Endothelial cell of umbilical vein (primary cell): ENCODE measurements around the gene CLDN22. TPM values are rescaled to one million over a fixed set of nuclear protein-coding genes. Genes with fewer than 3 reads are reported as not detected.

Experiments
- BruUV-seq: library from RNA; stranded (reverse); fragments of 400-500 nt; replicated peaks from 2 replicates; lab custom pipeline; 2021; lab: Mats Ljungman, UMichigan
- CTCF ChIA-PET: fragments of 300-600, 350-600 bp; sonication (Branson Sonifier 250); formaldehyde crosslinking; loops from one replicate; lab custom pipeline; 2021; ENCODE audit warnings: antibody characterized with exemption, inconsistent platforms; lab: Charles Lee
- POLR2A ChIA-PET: fragments of 300-600, 350-600 bp; sonication (Branson Sonifier 250); formaldehyde crosslinking; loops from one replicate; lab custom pipeline; 2021; ENCODE audit warnings: antibody characterized with exemption, inconsistent platforms; lab: Charles Lee
- DNase-seq: peaks from one replicate; pipeline ENCODE4 v3.0.0-alpha.2; 2011; ENCODE audit warnings: low read depth, low spot score
- FAIRE-seq: peaks from 2 replicates; lab custom pipeline; 2011; peaks lifted over from hg19 to GRCh38; lab: Jason Lieb, UNC
- H2AFZ ChIP-seq: 2 replicates; pipeline ENCODE4 v1.6.0; 2012; ENCODE audit warnings: low read depth, low read length, control low read depth, inconsistent platforms
- H3K27ac ChIP-seq: 2 replicates; pipeline ENCODE4 v1.5.1; 2011; ENCODE audit warnings: low read depth, mild to moderate bottlenecking, control low read depth, low read length, moderate library complexity; ENCODE audit not compliant: insufficient read depth
- H3K27me3 ChIP-seq, 2 experiments: 2 replicates each; pipeline versions ENCODE4 v1.6.0 to v1.6.1; 2011; ENCODE audit warnings: low read length in 2 of 2, mixed read lengths in 1 of 2; ENCODE audit not compliant: control insufficient read depth in 2 of 2, insufficient read depth in 2 of 2
- H3K36me3 ChIP-seq, 2 experiments: 2 replicates in 1 of 2; 3 replicates in 1 of 2; pipeline ENCODE4 v1.5.1; 2011; ENCODE audit warnings: low read length in 2 of 2, mild to moderate bottlenecking in 1 of 2, moderate library complexity in 1 of 2; ENCODE audit not compliant: control insufficient read depth in 2 of 2, insufficient read depth in 2 of 2; ENCODE audit errors: extremely low read depth in 1 of 2
- H3K4me1 ChIP-seq: 3 replicates; pipeline ENCODE4 v1.5.1; 2011; ENCODE audit warnings: mild to moderate bottlenecking, low read length; ENCODE audit not compliant: control insufficient read depth, insufficient read depth; ENCODE audit errors: extremely low read depth
- H3K4me2 ChIP-seq: 2 replicates; pipeline ENCODE4 v1.6.1; 2011; ENCODE audit warnings: low read length, control low read depth, mixed read lengths; ENCODE audit not compliant: insufficient read depth
- H3K4me3 ChIP-seq, 3 experiments: fragments of 200-600 bp in 1 of 3; sonication (generic), shearing (Covaris generic) in 1 of 3; replicated peaks in 1 of 3; 2 replicates each; pipeline ENCODE4 v1.5.1; 2011 to 2016; ENCODE audit warnings: control low read depth in 3 of 3, low read length in 3 of 3, mild to moderate bottlenecking in 2 of 3, inconsistent platforms in 1 of 3, low read depth in 1 of 3, moderate library complexity in 1 of 3; ENCODE audit not compliant: insufficient read depth in 1 of 3
- H3K79me2 ChIP-seq: 2 replicates; pipeline ENCODE4 v1.6.0; 2012; ENCODE audit warnings: low read length, inconsistent platforms; ENCODE audit not compliant: control insufficient read depth, insufficient read depth
- H3K9ac ChIP-seq: replicated peaks from 2 replicates; pipeline ENCODE3; 2011; ENCODE audit warnings: low read length, control low read depth; ENCODE audit not compliant: insufficient read depth; ENCODE audit errors: extremely low read depth
- H3K9me1 ChIP-seq: replicated peaks from 3 replicates; pipeline ENCODE4 v1.6.0; 2011; ENCODE audit warnings: mild to moderate bottlenecking, low read length; ENCODE audit not compliant: control insufficient read depth, insufficient read depth; ENCODE audit errors: extremely low read depth
- H3K9me3 ChIP-seq: replicated peaks from 2 replicates; pipeline ENCODE4 v1.5.1; 2012; ENCODE audit warnings: low read length, inconsistent platforms; ENCODE audit not compliant: control insufficient read depth, insufficient read depth
- H4K20me1 ChIP-seq: replicated peaks from 2 replicates; pipeline ENCODE3; 2011; ENCODE audit warnings: mild to moderate bottlenecking, low read length; ENCODE audit not compliant: control insufficient read depth, insufficient read depth; ENCODE audit errors: extremely low read depth
- EZH2 ChIP-seq: IDR thresholded peaks from 2 replicates; pipeline ENCODE4 v1.6.1; 2012; ENCODE audit warnings: borderline replicate concordance, low read depth, mild to moderate bottlenecking, moderate library complexity, low read length, inconsistent platforms; ENCODE audit not compliant: severe bottlenecking
- FOS ChIP-seq: IDR thresholded peaks from 2 replicates; pipeline ENCODE4 v1.6.1; 2011; ENCODE audit warnings: mild to moderate bottlenecking, low read length, moderate library complexity, borderline replicate concordance; ENCODE audit not compliant: insufficient read depth
- GATA2 ChIP-seq: IDR thresholded peaks from 2 replicates; pipeline ENCODE4 v1.7.0; 2011; ENCODE audit warnings: low read depth, mild to moderate bottlenecking, moderate library complexity, mixed read lengths, low read length; ENCODE audit not compliant: insufficient read length, insufficient read depth
- JUN ChIP-seq: IDR thresholded peaks from 2 replicates; pipeline ENCODE4 v1.6.1; 2011; ENCODE audit warnings: borderline replicate concordance, low read depth; ENCODE audit not compliant: insufficient read length, insufficient read depth
- MAX ChIP-seq: IDR thresholded peaks from 2 replicates; pipeline ENCODE4 v1.6.1; 2011; ENCODE audit not compliant: insufficient read depth, insufficient read length
- MYC ChIP-seq: IDR thresholded peaks from one replicate; pipeline ENCODE4 v1.6.1; 2011; ENCODE audit warnings: mild to moderate bottlenecking, low read depth, low read length
- POLR2A ChIP-seq: IDR thresholded peaks from 2 replicates; pipeline ENCODE4 v1.6.1; 2012; ENCODE audit warnings: low read depth, mild to moderate bottlenecking, control low read depth, low read length
- POLR2AphosphoS5 ChIP-seq: IDR thresholded peaks from 2 replicates; pipeline ENCODE4 v1.6.1; 2012; ENCODE audit warnings: low read depth, mild to moderate bottlenecking, control low read depth, low read length, moderate library complexity; ENCODE audit not compliant: insufficient read depth
- dilution Hi-C: fragments of 300-500 bp; cut with MboI; formaldehyde crosslinking; loops from one replicate; pipeline ENCODE4 v1.15.0; 2019; ENCODE audit warnings: low sequenced_read_pairs; ENCODE audit not compliant: extremely low pct_ligation_motif_present
- intact Hi-C: fragments of 100-400 bp; cut with micrococcal nuclease; formaldehyde crosslinking; loops from one replicate; pipeline ENCODE4 v1.10.0; 2022
- polyA plus RNA-seq, 4 experiments: library from polyadenylated mRNA; depleted of rRNA in 3 of 4; stranded (reverse) in 3 of 4; unstranded in 1 of 4; fragments of >200 nt; gene quantifications; 2 replicates each; pipeline versions ENCODE4 v1.2.1 to v1.2.3, GENCODE V29; 2011 to 2012; ENCODE audit warnings: missing spikeins in 1 of 4
- total RNA-seq: library from RNA; stranded (reverse); gene quantifications from 2 replicates; pipeline ENCODE4 v1.2.3, GENCODE V29; 2021
- TF ChIP-seq, protein P1 (sequence below), 2 donors: IDR thresholded peaks; 1 replicate in 1 of 2; 2 replicates in 1 of 2; pipeline ENCODE4 v1.5.1; 2011; ENCODE audit warnings: low read length in 2 of 2, mild to moderate bottlenecking in 2 of 2, moderate library complexity in 2 of 2, control low read depth in 1 of 2, inconsistent platforms in 1 of 2, low read depth in 1 of 2; ENCODE audit not compliant: insufficient read depth in 1 of 2; ENCODE audit errors: extremely low read depth in 1 of 2

CLDN22 gene
- total and polyA plus RNA-seq, 2 donors (not counting 3 experiments of a cell fraction or from before 2014, with no cell fraction given) = not detected

- no peak overlapping the region for H3K4me3 ChIP-seq
- H3K27me3 ChIP-seq = no peaks in the 10 kb centered on the region
- no peak overlapping the region for H2AFZ ChIP-seq
- DNase-seq (no peak), FAIRE-seq (no peak)
- peaks cover 13% of the 10 kb centered on the region for H3K4me1 ChIP-seq
- ChIA-PET POLR2A (no interaction called here), CTCF (interaction anchor here (1.0 kb wide), 1 partner anchor 222 kb away, joined by 3 read pairs; no protein-coding TSS in a partner anchor)
- BruUV-seq = no TSS peak
- TF ChIP-seq POLR2A (no peak), JUN (no peak), GATA2 (no peak), POLR2AphosphoS5 (no peak), FOS (no peak), MYC (no peak), EZH2 (no peak), MAX (no peak)
- TF ChIP-seq, protein P1, sequence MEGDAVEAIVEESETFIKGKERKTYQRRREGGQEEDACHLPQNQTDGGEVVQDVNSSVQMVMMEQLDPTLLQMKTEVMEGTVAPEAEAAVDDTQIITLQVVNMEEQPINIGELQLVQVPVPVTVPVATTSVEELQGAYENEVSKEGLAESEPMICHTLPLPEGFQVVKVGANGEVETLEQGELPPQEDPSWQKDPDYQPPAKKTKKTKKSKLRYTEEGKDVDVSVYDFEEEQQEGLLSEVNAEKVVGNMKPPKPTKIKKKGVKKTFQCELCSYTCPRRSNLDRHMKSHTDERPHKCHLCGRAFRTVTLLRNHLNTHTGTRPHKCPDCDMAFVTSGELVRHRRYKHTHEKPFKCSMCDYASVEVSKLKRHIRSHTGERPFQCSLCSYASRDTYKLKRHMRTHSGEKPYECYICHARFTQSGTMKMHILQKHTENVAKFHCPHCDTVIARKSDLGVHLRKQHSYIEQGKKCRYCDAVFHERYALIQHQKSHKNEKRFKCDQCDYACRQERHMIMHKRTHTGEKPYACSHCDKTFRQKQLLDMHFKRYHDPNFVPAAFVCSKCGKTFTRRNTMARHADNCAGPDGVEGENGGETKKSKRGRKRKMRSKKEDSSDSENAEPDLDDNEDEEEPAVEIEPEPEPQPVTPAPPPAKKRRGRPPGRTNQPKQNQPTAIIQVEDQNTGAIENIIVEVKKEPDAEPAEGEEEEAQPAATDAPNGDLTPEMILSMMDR (IDR thresholded peaks at IDR 0.05; ENCODE audit: extremely low read depth in 1 of 2, insufficient read depth in 1 of 2, low read depth in 1 of 2, low read length in 2 of 2) = no peak
- no peaks in the 10 kb centered on the region for H3K9me1 ChIP-seq
- H3K79me2 ChIP-seq = no peaks in the 10 kb centered on the region
- intact Hi-C loops = no loop called here
- no peaks in the 10 kb centered on the region for H3K9me3 ChIP-seq
- H3K4me2 ChIP-seq = no peak overlapping the region
- dilution Hi-C loops = no loop called here
- no peaks in the 10 kb centered on the region for H4K20me1 ChIP-seq
- no peaks in the 10 kb centered on the region for H3K36me3 ChIP-seq
- H3K9ac ChIP-seq = no peak overlapping the region
- no peak overlapping the region for H3K27ac ChIP-seq
Observed at GRCh38 chr4:183295711-183296110, 24.4 kb downstream of the CLDN22 start.
